Parathyroid adenoma (tissue), 2 donors: Measurements from ENCODE around the gene ABCC8.

Source experiments
- H2AFZ ChIP-seq: fragments of 300-600 bp; sonication (generic); one replicate; pipeline ENCODE4 v1.7.0; 2017; ENCODE audit warnings: antibody characterized with exemption, mild to moderate bottlenecking
- H3K27ac ChIP-seq: fragments of 300-600 bp; sonication (generic); one replicate; pipeline ENCODE4 v1.7.0; 2017
- H3K27me3 ChIP-seq: fragments of 300-600 bp; sonication (generic); one replicate; pipeline ENCODE4 v1.7.0; 2017; ENCODE audit warnings: low read length; ENCODE audit not compliant: control insufficient read depth, insufficient read depth
- H3K36me3 ChIP-seq: fragments of 300-600 bp; sonication (generic); one replicate; pipeline ENCODE4 v1.7.0; 2017; ENCODE audit warnings: low read length; ENCODE audit not compliant: control insufficient read depth, insufficient read depth
- H3K4me1 ChIP-seq: fragments of 300-600 bp; sonication (generic); one replicate; pipeline ENCODE4 v1.7.0; 2017; ENCODE audit warnings: control low read depth
- H3K4me2 ChIP-seq: fragments of 300-600 bp; sonication (generic); one replicate; pipeline ENCODE4 v1.7.0; 2017; ENCODE audit warnings: low read length
- H3K4me3 ChIP-seq: fragments of 300-600 bp; sonication (generic); one replicate; pipeline ENCODE4 v1.7.0; 2017; ENCODE audit warnings: low read depth, low read length
- H3K79me2 ChIP-seq: fragments of 300-600 bp; sonication (generic); one replicate; pipeline ENCODE4 v1.7.0; 2017; ENCODE audit warnings: control low read depth
- H3K9ac ChIP-seq: fragments of 300-600 bp; sonication (generic); one replicate; pipeline ENCODE4 v1.7.0; 2017; ENCODE audit warnings: mild to moderate bottlenecking
- H3K9me3 ChIP-seq: fragments of 300-600 bp; sonication (generic); one replicate; pipeline ENCODE4 v1.7.0; 2017; ENCODE audit warnings: low read length; ENCODE audit not compliant: control insufficient read depth
- CTCF ChIP-seq: fragments of 300-600 bp; sonication (generic); IDR thresholded peaks from one replicate; pipeline ENCODE4 v1.7.0; 2017; ENCODE audit warnings: antibody characterized with exemption, mild to moderate bottlenecking
- donor health status: primary hyperparathyroidism.

ABCC8 gene

GRCh38 chr11:17385926-17386325 is 90.7 kb downstream of the ABCC8 start:
- no peak for TF ChIP-seq CTCF
- Histone ChIP-seq H3K9me3 (no peaks in the 10 kb centered on the region), H3K79me2 (no peaks in the 10 kb centered on the region), H3K27me3 (no peaks in the 10 kb centered on the region), H3K4me3 (peak overlapping the region; percentile 29), H3K36me3 (no peaks in the 10 kb centered on the region), H3K9ac (no peak overlapping the region), H3K4me2 (peak overlapping the region; percentile 35), H3K4me1 (no peaks in the 10 kb centered on the region), H2AFZ (no peak overlapping the region), H3K27ac (no peak overlapping the region)

GRCh38 chr11:17385492-17385891 is 91.2 kb downstream of the ABCC8 start:
- H2AFZ ChIP-seq = no peak overlapping the region
- H3K27me3 ChIP-seq = no peaks in the 10 kb centered on the region
- H3K27ac ChIP-seq = no peak overlapping the region
- H3K36me3 ChIP-seq = no peaks in the 10 kb centered on the region
- no peaks in the 10 kb centered on the region for H3K9me3 ChIP-seq
- H3K9ac ChIP-seq = no peak overlapping the region
- H3K4me2 ChIP-seq = no peak overlapping the region
- no peak overlapping the region for H3K4me3 ChIP-seq
- H3K4me1 ChIP-seq = no peaks in the 10 kb centered on the region
- no peaks in the 10 kb centered on the region for H3K79me2 ChIP-seq
- TF ChIP-seq CTCF = no peak

DNA sequence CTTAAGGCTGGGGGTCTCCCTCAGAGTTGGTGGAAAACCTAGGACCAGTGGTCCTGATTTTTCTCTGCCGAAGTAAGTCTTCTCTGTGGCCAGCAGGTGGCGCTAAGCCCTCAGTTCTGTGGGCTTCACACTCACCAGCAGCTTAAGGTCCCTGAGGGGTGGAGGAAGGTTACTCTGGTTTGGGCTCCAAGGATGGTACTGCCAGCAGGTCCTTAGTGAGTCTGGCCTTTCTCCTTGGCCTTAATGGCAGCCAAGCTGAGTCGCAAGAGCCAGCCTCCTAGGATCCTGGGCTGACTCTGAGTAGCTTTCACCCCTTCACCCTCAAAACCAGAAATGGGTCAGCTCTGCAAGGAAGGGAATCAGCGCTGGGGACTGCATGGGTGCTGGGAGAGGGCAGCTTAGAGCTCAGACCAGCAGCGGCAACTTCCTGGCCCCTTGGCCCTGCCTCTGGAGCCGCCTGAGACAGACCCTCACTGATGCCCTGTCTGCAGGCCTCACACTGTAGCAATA is 92.6 kb downstream of the ABCC8 start:
- Histone ChIP-seq H3K9ac (no peak overlapping the region), H3K4me1 (no peaks in the 10 kb centered on the region)
- peak; percentile 75 for TF ChIP-seq CTCF

GRCh38 chr11:17383461-17383860 is 93.2 kb downstream of the ABCC8 start:
- H3K9ac ChIP-seq = no peak overlapping the region
- H3K9me3 ChIP-seq = no peaks in the 10 kb centered on the region
- TF ChIP-seq CTCF = no peak
- H3K79me2 ChIP-seq = no peaks in the 10 kb centered on the region
- no peaks in the 10 kb centered on the region for H3K36me3 ChIP-seq
- no peak overlapping the region for H3K27ac ChIP-seq
- no peak overlapping the region for H3K4me3 ChIP-seq
- H2AFZ ChIP-seq = no peak overlapping the region
- H3K4me1 ChIP-seq = no peaks in the 10 kb centered on the region
- H3K27me3 ChIP-seq = no peaks in the 10 kb centered on the region
- no peak overlapping the region for H3K4me2 ChIP-seq

More for the DNA sequence above, 92.6 kb downstream of the ABCC8 start:
- Histone ChIP-seq H3K27me3 (no peaks in the 10 kb centered on the region), H3K4me2 (no peak overlapping the region), H3K4me3 (no peak overlapping the region), H3K79me2 (no peaks in the 10 kb centered on the region), H2AFZ (no peak overlapping the region), H3K9me3 (no peaks in the 10 kb centered on the region), H3K27ac (no peak overlapping the region), H3K36me3 (no peaks in the 10 kb centered on the region)

- no peak overlapping the region for H3K27ac ChIP-seq
- H3K9me3 ChIP-seq = no peaks in the 10 kb centered on the region
- H3K36me3 ChIP-seq = no peaks in the 10 kb centered on the region
- H2AFZ ChIP-seq = no peak overlapping the region
- no peak overlapping the region for H3K4me3 ChIP-seq
- H3K4me1 ChIP-seq = no peaks in the 10 kb centered on the region
- H3K79me2 ChIP-seq = no peaks in the 10 kb centered on the region
- H3K27me3 ChIP-seq = no peaks in the 10 kb centered on the region
- TF ChIP-seq CTCF = no peak
- H3K9ac ChIP-seq = no peak overlapping the region
- no peak overlapping the region for H3K4me2 ChIP-seq
Observed at GRCh38 chr11:17382046-17382728, 94.5 kb downstream of the ABCC8 start.
